RPMI7951 (cell line): ENCODE data around the gene TAS2R1. TPM values are rescaled to one million over a fixed set of nuclear protein-coding genes. Genes with fewer than 3 reads are reported as not detected.

ENCODE experiments used
- DNase-seq: peaks from one replicate; pipeline ENCODE4 v3.0.0-alpha.2; 2012; ENCODE audit warnings: low read depth
- total RNA-seq: library from RNA; depleted of rRNA; stranded (reverse); fragments of >200 nt; shearing (Covaris generic); gene quantifications from 2 replicates; pipeline ENCODE4 v1.2.3, GENCODE V29; 2014; rRNA removed

TAS2R1 gene, protein sequence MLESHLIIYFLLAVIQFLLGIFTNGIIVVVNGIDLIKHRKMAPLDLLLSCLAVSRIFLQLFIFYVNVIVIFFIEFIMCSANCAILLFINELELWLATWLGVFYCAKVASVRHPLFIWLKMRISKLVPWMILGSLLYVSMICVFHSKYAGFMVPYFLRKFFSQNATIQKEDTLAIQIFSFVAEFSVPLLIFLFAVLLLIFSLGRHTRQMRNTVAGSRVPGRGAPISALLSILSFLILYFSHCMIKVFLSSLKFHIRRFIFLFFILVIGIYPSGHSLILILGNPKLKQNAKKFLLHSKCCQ
- not detected in 2 replicates for total RNA-seq

DNA sequence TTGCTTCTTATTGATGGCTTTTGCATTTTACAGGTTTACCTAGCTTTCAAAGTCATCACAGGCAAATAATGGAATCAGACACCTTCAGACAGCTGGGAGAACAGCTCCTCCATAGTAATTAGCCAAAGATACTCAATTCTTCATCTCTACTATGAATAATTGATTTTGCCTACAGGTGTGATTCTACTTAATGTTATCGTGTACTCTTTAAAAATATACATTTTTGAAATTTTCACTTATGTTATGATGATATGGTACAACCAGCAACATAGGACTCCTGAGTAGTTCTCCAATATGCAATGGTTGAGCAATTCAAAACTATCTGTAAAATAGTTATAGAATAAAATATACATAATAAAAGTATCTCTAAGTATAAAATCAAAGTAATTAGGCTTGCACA lies at the start of gene TAS2R1:
TSS of gene TAS2R1 (minus strand) at position 101 of the 400 bp plus-strand sequence. CDS start 319 bp downstream, outside the sequence.
- DNase-seq: no peak

DNA sequence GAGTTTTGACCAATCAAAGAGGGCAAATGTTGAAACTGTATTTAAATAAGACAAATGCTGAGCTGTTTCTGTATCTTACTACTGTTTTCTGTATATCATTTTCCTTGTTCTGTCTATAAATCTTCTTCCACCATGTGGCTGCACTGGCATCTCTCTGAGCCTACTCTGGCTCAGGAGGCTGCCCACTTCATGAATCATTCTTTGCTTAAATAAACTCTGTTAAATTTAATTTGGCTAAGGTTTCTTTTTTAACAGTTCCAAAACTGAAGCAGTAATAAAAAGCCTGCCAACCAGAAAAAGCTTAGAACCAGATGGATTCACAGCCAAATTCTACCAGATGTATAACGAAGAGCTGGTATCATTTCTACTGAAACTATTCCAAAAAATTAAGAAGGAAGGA lies 40.2 kb upstream of the TAS2R1 start:
- DNase-seq: peak; percentile 39

DNA sequence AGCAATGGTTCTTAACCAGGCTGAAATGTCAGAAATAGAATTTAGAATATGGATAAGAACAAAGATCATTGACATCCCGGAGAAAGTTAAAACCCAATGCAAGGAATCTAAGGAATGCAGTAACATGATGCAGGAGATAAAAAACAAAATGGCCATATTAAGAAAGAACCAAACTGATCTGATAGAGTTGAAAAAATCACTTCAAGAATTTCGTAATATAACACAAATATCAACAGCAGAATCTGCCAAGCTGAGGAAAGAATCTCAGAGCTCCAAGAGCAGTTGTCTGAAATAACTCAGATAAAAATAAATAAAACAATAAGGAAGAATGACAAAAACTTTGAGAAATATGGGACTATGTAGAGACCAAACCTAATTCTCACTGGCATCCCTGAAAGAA lies 37.8 kb upstream of the TAS2R1 start:
- no peak for DNase-seq

DNA sequence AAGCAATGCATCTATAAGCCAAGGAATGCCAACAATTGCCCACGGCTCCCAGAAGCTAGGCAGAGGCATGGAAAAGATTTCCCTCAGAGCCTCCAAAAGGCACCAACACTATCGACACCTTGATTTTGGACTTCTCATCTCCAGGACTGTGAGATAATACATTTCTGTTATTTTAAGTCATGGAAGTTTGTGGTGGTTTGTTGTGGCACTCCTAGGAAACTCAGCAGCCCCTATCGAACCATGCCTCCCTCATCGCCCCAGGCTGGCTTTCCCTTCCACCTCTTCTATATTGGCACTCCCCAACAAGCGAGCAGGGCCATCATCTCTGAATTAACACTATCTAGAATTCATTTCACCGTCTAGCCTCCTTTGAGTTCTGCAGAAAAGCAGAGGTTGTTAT lies 33.7 kb upstream of the TAS2R1 start:
- no peak for DNase-seq

DNA sequence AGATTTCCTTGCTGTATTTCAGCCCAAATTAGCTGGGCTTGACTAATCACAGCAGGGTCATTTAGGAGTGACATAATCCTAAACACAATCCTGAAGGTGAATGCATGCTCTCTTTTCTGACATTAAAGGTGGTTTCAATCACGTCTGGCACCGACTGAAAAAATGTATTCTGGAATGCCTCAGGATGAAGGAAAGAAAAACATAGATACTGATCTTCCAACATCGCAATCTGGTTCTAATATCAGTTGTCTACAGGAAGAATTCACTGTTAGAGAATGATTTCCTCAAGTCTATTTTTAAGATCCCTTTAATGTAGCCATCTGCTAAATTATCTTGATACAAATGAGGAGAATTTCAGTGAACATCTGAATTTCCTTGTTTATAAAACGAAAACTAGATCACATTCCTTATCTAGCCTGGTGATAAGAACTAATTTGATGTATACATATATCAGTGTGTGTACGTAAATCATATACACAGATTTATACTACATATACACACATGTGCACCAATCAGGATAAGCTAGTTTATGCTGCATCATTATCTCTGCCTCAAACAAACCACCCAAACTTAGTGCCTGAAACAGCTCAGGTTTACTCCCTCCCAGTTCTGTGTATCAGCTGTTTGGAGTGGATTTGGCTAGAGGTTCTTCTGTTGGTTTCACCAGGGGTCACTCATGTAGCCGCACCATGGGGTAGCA lies 31.3 kb upstream of the TAS2R1 start:
- peak; percentile 56 for DNase-seq

DNA sequence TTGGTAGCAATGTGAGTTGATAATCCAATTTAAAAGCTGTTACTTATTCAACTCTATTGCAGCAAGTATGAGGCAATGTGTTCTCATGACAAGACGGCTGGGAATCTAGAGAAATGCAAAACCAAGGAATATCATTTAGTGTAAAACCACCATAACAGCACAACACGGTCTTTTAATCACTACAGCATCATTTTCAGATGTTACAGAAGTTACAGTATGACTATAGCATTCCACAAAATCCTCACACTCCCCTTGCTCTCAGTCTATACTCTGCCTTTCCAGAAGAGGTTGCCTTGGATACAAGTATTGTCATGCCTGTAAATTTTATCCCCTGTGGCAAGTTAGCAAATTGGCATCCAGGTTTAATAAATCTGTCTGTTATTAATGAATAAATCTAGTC lies 28.6 kb upstream of the TAS2R1 start:
- peak; percentile 21 for DNase-seq

DNA sequence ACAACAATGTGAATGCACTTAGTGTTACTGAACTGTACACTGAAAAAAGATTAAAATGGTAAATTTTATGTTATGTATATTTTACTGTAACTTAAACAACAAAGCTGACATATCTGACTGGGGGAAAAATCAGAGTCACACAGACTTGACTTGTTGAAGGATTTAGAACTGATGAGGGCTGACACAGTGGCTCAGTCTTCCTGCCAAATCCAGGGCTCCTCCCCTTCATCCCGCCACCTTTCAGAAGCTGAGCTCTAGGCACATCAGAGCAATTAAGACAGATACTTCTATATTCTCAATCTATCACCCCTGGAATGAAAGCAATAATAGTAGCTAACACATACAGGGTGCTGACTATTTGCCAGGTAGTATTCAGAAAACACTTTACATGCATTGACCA lies 27.7 kb upstream of the TAS2R1 start:
- DNase-seq: no peak

DNA sequence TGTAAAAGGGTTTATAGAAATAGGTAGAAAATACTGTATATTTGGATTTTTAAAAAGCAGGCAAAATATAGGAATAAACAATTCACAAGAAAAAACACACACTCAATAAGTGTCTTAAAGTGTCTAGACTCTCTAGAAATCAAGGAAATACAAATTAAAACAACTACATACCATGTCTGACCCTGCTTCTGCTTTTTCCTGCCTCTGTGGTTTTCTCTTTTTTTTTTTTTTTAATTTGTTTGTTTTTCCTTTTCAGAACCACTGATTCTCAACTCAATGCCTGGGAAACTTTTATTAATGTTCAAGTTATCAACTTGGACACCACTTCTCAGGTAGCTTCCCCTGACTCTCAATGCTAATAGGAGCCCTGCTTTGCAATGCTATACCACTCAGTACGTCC lies 25.5 kb upstream of the TAS2R1 start:
- DNase-seq: no peak

DNA sequence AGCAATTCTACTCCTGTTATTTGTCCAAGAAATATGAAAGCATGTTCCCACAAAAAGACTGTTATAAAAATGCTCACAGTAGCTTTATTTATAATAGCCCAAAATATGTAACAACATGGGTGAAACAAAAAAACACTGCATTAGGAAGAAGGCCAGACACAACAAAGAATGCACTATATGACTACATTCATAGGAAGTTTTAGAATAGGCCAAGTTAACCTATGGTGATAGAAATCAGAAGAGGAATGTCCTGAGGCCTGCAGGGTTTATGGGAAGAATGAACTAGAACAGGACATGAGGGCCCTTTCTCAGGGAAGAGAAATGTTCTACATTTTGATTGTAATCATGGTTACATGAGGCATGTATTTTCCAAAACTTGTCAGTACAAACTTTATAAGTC lies 24.7 kb upstream of the TAS2R1 start:
- no peak for DNase-seq

DNA sequence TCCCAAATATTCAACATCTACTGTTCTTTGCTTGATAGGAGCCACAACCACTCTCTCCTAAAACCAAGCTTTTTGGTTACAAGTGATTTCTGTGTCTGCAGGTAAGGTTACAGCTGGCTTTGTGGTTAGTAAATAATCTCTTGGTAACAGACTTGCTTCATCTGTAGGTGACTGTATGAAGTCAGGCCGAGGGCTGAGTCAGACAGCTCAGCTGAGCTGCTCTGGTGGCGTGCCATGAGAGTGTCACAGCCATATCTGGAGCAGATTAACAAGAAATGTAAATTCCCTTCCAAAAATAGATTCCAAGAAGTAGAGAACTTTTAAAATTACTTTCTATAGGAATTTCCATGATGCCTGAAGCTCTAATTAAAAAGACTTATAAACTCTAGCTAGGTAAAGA lies 23.7 kb upstream of the TAS2R1 start:
- peak; percentile 79 for DNase-seq

DNA sequence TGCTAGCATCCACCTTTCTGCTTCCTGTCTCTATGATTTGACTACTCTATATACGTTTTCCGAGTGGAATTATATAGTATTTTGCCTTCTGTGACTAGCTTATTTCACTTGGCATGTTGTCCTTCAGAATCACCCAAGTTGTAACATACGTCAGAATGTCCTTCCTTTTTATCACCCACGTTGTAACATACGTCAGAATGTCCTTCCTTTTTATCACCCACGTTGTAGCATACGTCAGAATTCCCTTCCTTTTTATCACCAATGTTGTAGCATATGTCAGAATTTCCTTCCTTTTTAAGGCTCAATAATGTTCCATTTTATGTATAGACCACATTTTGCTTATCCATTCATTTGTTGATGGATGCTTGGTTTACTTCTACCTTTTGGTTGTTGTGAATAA lies 22.9 kb upstream of the TAS2R1 start:
- DNase-seq: no peak

DNA sequence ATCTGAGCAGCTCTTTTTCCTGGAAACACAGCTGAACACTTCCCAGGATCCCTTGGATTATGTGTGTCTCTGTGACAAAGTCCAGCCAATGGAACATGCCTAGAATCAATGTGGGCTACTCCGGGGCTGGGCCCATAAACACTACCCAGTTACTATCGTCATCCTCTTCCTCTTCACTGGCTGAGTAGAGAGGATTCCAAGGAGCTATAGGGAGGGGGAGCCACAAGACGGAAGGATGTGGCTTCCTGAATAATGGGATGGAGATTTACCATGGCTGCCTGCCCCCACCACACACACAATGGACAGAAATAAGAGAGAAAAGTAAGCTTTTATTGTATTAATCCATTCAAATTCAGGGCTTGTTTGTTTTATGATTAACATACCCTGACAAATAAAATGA lies 22.1 kb upstream of the TAS2R1 start:
- DNase-seq: no peak

DNA sequence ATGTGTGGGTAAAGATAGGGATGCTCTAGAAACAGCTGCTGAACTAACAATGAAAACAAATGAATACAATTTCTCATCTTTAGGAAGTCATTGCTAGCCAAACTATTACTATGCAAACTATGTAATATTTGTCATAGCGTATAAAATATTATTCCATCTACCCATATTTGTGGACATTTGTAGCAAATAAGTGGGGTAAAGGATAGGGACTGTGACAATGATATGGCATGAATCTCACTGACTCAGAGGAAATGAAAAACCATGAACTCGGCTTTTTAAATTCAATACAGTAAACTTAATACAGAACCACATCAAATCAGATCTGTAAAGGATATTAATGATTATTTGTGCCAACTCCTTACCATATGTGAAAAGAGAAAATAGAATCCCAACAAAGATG lies 16.7 kb upstream of the TAS2R1 start:
- no peak for DNase-seq

DNA sequence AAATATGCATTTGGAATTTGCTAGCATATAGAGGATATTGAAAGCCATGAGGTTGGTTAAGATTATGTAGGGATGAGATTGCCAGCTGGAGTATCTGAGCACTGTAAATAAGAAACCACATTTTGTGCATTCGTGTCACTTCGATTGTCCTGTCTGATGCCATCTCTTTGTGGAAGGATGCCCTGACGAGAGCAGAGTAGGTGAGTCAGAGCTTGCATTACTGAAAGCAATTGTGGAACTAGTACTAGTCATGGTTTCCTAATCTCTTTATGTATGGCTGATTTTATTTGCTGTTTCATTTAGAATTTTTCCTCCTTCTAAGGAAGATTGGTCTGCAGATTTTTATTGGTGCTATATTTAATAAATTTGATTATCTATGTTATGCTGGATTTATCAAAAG lies 14.5 kb upstream of the TAS2R1 start:
- peak; percentile 31 for DNase-seq

DNA sequence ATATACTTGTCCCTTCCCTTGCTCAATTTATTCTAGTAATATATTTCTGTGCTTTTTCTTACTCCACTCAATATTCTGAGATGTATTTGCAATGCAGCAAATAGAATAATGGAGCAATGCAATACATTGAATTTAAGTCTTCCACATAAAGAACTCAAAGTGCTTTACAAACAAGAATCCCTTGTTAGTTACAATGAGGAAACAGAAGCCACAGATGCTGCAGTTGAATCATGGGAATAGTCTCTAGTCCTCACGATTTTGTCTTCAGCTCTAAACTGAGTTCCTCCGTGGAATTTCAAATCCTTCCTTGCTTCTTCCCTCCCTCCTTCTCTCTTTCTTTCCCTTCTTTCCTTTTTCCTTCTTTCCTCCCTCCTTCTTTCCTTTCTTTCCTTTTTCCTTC lies 12.5 kb upstream of the TAS2R1 start:
- no peak for DNase-seq

DNA sequence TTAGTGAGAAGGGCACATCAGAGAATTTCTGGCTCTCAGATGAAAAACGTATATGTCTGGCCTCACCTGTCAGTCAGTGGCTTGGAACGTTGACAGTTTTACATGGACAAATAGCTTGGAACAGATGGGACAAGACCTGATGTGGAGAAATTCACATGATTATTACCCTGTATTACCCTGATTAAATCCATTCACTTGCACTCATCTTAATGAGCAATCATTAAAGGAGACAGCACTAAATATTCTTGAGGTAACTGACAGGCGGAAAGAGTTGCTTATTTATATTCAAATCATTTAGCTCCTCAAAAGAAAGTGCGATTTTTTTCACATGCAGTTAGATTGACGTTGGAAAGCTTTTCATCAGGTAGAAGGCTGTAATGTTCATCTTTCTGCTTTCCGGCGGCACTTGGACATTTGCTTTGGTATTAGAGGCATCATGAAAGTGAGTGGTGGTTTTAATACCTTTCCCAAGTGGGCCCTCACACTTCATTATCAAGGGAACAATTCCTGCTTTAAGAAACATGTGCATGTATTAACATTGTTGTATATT lies 11.7 kb upstream of the TAS2R1 start:
- no peak for DNase-seq

DNA sequence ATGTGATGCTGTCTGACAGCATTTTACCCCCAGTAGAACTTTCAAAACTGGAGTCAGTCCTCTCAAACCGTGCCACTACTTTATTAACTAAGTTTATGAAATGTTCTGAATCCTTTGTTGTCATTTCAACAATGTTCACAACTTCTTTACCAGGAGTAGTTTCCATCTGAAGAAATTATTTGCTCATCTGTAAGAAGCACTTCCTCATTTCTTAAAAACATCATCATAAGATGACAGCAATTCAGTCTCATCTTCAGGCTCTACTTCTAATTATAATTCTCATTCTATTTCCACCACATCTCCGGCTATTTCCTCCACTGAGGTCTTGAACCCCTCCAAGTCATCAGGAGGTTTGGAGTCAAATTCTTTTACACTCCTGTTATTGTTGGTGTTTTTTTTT lies 2.3 kb upstream of the TAS2R1 start:
- no peak for DNase-seq

DNA sequence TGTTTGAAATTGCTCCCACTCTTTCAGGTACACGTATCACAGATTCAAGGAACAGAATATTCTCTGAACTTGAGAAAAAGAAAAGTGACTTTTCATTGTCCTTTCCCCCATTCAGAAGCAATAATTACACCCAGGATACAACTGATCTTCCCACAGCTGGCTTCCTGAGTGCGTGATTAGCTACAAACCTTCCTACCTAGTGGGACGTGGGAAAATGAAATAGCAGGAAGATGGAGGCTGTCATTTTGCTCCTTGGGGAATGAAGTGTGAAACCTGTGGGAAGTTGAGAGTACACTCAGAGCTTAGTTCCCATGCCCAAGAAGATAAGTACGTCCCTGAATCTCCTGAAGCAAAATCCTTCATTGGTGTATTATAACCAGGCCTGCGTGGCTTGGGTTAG lies 2.6 kb downstream of the TAS2R1 start:
- no peak for DNase-seq

DNA sequence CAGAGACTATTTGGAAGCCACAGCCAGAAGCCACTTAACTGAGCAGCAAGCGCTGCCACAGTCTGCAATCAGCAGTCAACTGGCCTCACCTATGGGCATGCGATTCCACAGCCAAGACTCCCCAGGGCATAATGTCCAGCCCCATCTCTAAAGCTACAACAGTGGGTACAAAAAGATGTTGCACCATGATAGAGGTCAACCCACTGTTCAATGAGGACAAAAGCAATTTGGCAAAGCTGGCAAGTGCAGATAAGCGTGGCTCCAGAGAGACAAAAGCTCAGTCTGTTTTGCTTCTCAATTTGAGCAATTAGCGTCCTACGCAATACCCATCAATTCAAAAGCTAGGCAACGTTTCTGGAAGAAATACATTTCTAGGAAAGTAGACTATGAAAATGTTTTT lies 3.2 kb downstream of the TAS2R1 start:
- DNase-seq: no peak

DNA sequence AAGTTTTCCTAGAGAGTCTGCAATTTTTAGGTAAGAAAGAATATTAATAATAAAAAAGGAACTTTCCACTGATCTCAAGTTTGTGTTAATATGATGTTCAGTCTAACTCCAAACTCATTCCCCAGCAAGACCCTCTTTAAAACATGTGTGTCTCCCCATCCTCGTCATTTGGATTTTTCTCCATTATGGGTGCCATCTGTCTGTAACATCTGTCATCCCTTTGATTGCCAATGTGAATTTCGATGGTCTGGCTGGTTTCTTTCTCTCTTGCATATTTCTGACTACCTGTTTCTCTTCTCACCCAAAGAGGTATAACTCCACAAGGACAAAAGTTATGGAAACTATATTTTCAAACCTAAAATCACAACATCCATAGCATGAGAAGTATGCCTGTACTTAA lies 4.4 kb downstream of the TAS2R1 start:
- DNase-seq: no peak

DNA sequence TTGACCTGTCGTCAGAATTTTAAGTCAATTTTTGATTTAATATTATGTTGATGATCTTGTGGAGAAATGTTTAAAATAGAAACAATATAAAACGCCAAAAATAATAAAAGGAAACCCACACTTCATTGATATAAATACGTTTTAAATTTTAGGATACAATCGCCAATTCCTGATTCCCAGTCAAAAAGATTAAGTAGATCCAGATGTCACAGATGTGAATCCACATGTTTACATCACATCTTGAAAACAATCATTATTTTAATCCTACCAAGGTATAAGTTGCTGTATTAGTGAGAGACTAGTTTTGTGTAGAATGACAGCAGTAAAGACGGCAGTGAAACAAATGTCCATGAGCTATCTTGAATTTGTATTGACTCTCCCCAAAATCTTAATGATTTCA lies 4.9 kb downstream of the TAS2R1 start:
- no peak for DNase-seq

DNA sequence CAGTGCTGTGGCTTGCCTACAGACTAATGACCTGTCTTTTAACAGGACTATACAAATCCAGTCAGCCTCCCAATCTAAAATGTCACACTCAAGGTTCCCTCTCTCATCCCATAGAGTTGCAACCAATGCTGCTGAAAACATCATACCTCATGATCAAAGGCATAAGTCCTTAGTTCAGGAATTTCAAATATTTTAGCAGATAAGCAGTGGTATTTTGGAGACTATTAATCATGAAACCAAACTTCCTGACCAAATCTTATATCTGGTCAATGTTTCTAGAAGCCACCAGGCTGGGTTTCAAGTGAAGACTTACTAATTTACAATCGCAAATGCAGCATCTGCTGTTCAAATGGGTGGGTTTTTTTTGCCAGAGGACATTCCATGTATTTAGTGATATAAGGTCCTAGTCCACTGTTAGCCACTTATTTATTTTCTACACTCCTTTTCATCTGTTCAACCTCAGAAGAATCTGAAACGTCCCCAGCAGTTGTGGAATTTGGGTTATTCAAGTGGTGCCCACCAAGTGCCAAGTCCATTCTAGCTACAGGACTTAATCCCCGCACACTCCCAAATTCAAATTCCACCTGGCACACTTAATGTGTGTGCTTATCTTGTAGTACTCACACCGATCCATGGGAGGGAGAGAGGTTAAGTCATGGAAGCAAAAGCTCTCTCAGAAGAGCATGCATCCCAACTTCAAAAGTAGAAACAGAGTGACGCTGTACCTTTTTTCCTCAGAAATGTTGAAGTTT lies 5.8 kb downstream of the TAS2R1 start:
- DNase-seq: peak; percentile 31

DNA sequence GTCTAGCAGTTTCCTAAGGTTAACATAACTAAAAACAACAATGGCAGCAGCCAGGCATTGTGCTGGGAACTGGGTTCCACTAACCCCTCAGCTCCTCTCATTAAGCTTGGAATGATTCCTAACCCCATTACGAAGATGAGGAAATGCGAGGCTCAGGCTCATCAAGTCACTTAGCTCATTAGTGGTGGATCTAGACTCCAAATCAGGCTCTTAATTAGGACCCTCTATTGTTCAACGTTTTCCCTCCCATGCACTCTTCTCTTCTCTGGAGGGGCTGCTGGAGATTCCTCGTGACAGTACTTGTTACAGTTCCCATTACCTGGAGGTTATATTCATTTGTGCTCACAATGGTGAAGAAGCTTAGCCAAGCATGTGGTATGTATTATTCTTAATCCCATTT lies 6.5 kb downstream of the TAS2R1 start:
- no peak for DNase-seq
